ENCODE measurements around the gene FPR3. TPM values are rescaled to one million over a fixed set of nuclear protein-coding genes. Genes with fewer than 3 reads are reported as not detected.

Gene FPR3
- total RNA-seq, 1 experiment from 2014 or later: not detected

DNA sequence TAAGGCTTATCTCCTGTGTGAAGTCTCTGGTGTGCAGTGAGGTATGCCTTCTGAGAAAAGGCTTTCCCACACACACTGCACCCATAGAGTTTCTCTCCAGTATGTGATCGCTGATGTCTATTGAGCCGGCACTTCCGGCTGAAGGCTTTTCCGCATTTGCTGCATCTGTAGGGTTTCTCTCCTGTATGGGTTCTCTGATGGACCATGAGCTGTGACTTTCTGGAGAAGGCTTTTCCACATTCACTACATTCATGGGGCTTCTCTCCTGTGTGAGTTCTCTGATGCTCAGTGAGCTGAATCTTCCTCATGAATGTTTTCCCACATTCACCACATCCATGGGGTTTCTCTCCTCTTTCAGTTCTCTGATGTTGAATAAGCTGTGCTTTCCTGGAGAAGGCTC is 78.1 kb downstream of the FPR3 start:
- H3K4me3 Mint-ChIP-seq (ENCODE audit: unreplicated experiment): no peak overlapping the region
- no peaks in the 10 kb centered on the region for H3K27me3 Mint-ChIP-seq (ENCODE audit: insufficient read depth, unreplicated experiment)
- ChIA-PET POLR2A (no interaction called here), CTCF (no interaction called here)
- no peak for DNase-seq
- no peaks in the 10 kb centered on the region for H3K27me3 ChIP-seq (replicated peaks; ENCODE audit: control insufficient read depth, insufficient read depth, low read length)
- peaks cover 77% of the 10 kb centered on the region for H3K9me3 Mint-ChIP-seq (ENCODE audit: unreplicated experiment)
- peaks cover 31% of the 10 kb centered on the region for H3K36me3 Mint-ChIP-seq (ENCODE audit: insufficient read depth, unreplicated experiment)
- no peak overlapping the region for H3K4me3 ChIP-seq (ENCODE audit: low read depth, low read length)
- no peak overlapping the region for H3K27ac Mint-ChIP-seq (ENCODE audit: unreplicated experiment)
- H3K9me3 ChIP-seq: peaks cover 20% of the 10 kb centered on the region
- no peaks in the 10 kb centered on the region for H3K4me1 Mint-ChIP-seq (ENCODE audit: low read depth, unreplicated experiment)
- H3K36me3 ChIP-seq (ENCODE audit: control insufficient read depth, insufficient read depth, low read length): peaks cover 2% of the 10 kb centered on the region
- TF ChIP-seq, protein P1, sequence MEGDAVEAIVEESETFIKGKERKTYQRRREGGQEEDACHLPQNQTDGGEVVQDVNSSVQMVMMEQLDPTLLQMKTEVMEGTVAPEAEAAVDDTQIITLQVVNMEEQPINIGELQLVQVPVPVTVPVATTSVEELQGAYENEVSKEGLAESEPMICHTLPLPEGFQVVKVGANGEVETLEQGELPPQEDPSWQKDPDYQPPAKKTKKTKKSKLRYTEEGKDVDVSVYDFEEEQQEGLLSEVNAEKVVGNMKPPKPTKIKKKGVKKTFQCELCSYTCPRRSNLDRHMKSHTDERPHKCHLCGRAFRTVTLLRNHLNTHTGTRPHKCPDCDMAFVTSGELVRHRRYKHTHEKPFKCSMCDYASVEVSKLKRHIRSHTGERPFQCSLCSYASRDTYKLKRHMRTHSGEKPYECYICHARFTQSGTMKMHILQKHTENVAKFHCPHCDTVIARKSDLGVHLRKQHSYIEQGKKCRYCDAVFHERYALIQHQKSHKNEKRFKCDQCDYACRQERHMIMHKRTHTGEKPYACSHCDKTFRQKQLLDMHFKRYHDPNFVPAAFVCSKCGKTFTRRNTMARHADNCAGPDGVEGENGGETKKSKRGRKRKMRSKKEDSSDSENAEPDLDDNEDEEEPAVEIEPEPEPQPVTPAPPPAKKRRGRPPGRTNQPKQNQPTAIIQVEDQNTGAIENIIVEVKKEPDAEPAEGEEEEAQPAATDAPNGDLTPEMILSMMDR (IDR thresholded peaks at IDR 0.05; ENCODE audit: insufficient read depth in 1 of 2, low read depth in 1 of 2, low read length in 1 of 2, severe bottlenecking in 1 of 2, unreplicated experiment in 1 of 2): no peak
- no peaks in the 10 kb centered on the region for H3K4me1 ChIP-seq
- no TSS peak for BruUV-seq (replicated peaks)
- intact Hi-C loops (cut with micrococcal nuclease; ENCODE audit: unreplicated experiment): no loop called here

Other genes starting within 250 kb of the FPR3 start
- 8.7 and 11.5 TPM in 2 replicates for gene ZNF175, start 223.9 kb upstream of the FPR3 start, total RNA-seq (2022)
- gene SIGLEC5, start 164.8 kb upstream of the FPR3 start, total RNA-seq (2022): not detected in 2 replicates
- not detected in 2 replicates for gene SIGLEC14, start 148.3 kb upstream of the FPR3 start, total RNA-seq (2022)
- 3.6 and 4.9 TPM in 2 replicates for gene SPACA6, start 101.8 kb upstream of the FPR3 start, total RNA-seq (2022)
- not detected in 2 replicates for gene HAS1, start 71.2 kb upstream of the FPR3 start, total RNA-seq (2022)
- not detected in 2 replicates for gene FPR1, start 43.3 kb upstream of the FPR3 start, total RNA-seq (2022)
- not detected in 2 replicates for gene FPR2, start 34.0 kb upstream of the FPR3 start, total RNA-seq (2022)
- 4.9 and 7.7 TPM in 2 replicates for gene ZNF577, start 92.8 kb downstream of the FPR3 start, total RNA-seq (2022)
- 3.7 and 7.9 TPM in 2 replicates for gene ZNF649, start 109.9 kb downstream of the FPR3 start, total RNA-seq (2022)
- 1.3 and 2.2 TPM in 2 replicates for gene ZNF613, start 132.3 kb downstream of the FPR3 start, total RNA-seq (2022)
- 2.5 and 2.6 TPM in 2 replicates for gene ZNF350, start 191.7 kb downstream of the FPR3 start, total RNA-seq (2022)
- 5.2 and 7.1 TPM in 2 replicates for gene ZNF615, start 213.1 kb downstream of the FPR3 start, total RNA-seq (2022)
- gene ZNF614, start 233.2 kb downstream of the FPR3 start, total RNA-seq (2022): 7.8 and 8.7 TPM in 2 replicates